ENCODE results near the gene EXOSC7. TPM values are rescaled to one million over a fixed set of nuclear protein-coding genes. Genes with fewer than 3 reads are reported as not detected.
A peak's percentile ranks its signal among the peaks of the same experiment; 100 is the strongest.

Gene EXOSC7
- total RNA-seq, 1 donor from 2014 or later = 36.7 TPM

GRCh38 chr3:45059132-45059531 lies 83.1 kb downstream of the EXOSC7 start:
- no peak for TF ChIP-seq CTCF (IDR thresholded peaks at IDR 0.05)
- H3K4me3 Mint-ChIP-seq (ENCODE audit: unreplicated experiment) = no peak overlapping the region
- no peak for DNase-seq (ENCODE audit: extremely low spot score, unreplicated experiment)
- H3K9me3 Mint-ChIP-seq (ENCODE audit: unreplicated experiment) = no peaks in the 10 kb centered on the region
- no peak overlapping the region for H3K27ac Mint-ChIP-seq (ENCODE audit: unreplicated experiment)
- H3K27me3 Mint-ChIP-seq (ENCODE audit: unreplicated experiment) = no peaks in the 10 kb centered on the region
- H3K4me1 Mint-ChIP-seq (ENCODE audit: unreplicated experiment) = peaks cover 62% of the 10 kb centered on the region
- H3K36me3 Mint-ChIP-seq (ENCODE audit: unreplicated experiment) = no peaks in the 10 kb centered on the region

- Mint-ChIP-seq H3K9me3 (ENCODE audit: unreplicated experiment) (no peaks in the 10 kb centered on the region), H3K27ac (ENCODE audit: unreplicated experiment) (peak overlapping the region; percentile 2), H3K27me3 (ENCODE audit: unreplicated experiment) (no peaks in the 10 kb centered on the region), H3K4me1 (ENCODE audit: unreplicated experiment) (peaks cover 53% of the 10 kb centered on the region), H3K36me3 (ENCODE audit: unreplicated experiment) (no peaks in the 10 kb centered on the region), H3K4me3 (ENCODE audit: unreplicated experiment) (no peak overlapping the region)
- DNase-seq (ENCODE audit: extremely low spot score, unreplicated experiment) = no peak
- no peak for TF ChIP-seq CTCF (IDR thresholded peaks at IDR 0.05)
These were observed 84.3 kb downstream of the EXOSC7 start for GRCh38 chr3:45060165-45060892.

Other genes with a start within 250 kb of the EXOSC7 start
- gene ZNF501, start 246.6 kb upstream of the EXOSC7 start, total RNA-seq = 4.0 and 4.9 TPM in 2 replicates
- 32.5 and 35.1 TPM in 2 replicates for gene KIAA1143, start 214.6 kb upstream of the EXOSC7 start, total RNA-seq
- gene KIF15, start 214.4 kb upstream of the EXOSC7 start, total RNA-seq = 2.7 and 3.1 TPM in 2 replicates
- 18.9 and 19.4 TPM in 2 replicates for gene TMEM42, start 114.3 kb upstream of the EXOSC7 start, total RNA-seq
- 0.26 TPM in 1 of 2 replicates, not detected in the other for gene TGM4, start 101.6 kb upstream of the EXOSC7 start, total RNA-seq
- 90.3 and 96.6 TPM in 2 replicates for gene ZDHHC3, start 70 bp upstream of the EXOSC7 start, total RNA-seq
- gene CLEC3B, start 50.1 kb downstream of the EXOSC7 start, total RNA-seq = 166 and 181 TPM in 2 replicates
- 2.3 and 2.7 TPM in 2 replicates for gene CDCP1, start 170.1 kb downstream of the EXOSC7 start, total RNA-seq